Measurements from ENCODE around the gene SIN3A.

SIN3A gene

GRCh38 chr15:75369897-75370581 is 81.5 kb downstream of the SIN3A start:
- H3K27ac ChIP-seq, result peak overlapping the region; percentile 98

GRCh38 chr15:75368689-75369239 is 82.7 kb downstream of the SIN3A start:
- H3K27ac ChIP-seq, result peak overlapping the region; percentile 98
- TF ChIP-seq ZFX (IDR thresholded peaks at IDR 0.05; ENCODE audit: borderline replicate concordance), result no peak
- TF ChIP-seq CTCF (IDR thresholded peaks at IDR 0.05), result no peak

More at GRCh38 chr15:75369897-75370581, 81.5 kb downstream of the SIN3A start:
- TF ChIP-seq ZFX (IDR thresholded peaks at IDR 0.05; ENCODE audit: borderline replicate concordance), result no peak
- no peak for TF ChIP-seq CTCF (IDR thresholded peaks at IDR 0.05)

- TF ChIP-seq ZFX (IDR thresholded peaks at IDR 0.05; ENCODE audit: borderline replicate concordance) (no peak), CTCF (IDR thresholded peaks at IDR 0.05) (peak; percentile 93)
Observed at GRCh38 chr15:75367913-75368688, 83.4 kb downstream of the SIN3A start, which contains the start of gene MAN2C1. MAN2C1 (minus strand) TSS chr15:75368607; CDS start chr15:75368583, 24 bp downstream.

GRCh38 chr15:75367406-75367912 is 84.0 kb downstream of the SIN3A start:
- H3K27ac ChIP-seq, result peak overlapping the region; percentile 98
- no peak for TF ChIP-seq ZFX (IDR thresholded peaks at IDR 0.05; ENCODE audit: borderline replicate concordance)
- TF ChIP-seq CTCF (IDR thresholded peaks at IDR 0.05), result no peak

More at GRCh38 chr15:75367913-75368688, 83.4 kb downstream of the SIN3A start, which contains the start of gene MAN2C1:
- peak within 1 kb of the TSS; percentile 98 for H3K27ac ChIP-seq

- TF ChIP-seq CTCF (IDR thresholded peaks at IDR 0.05) (no peak), ZFX (IDR thresholded peaks at IDR 0.05; ENCODE audit: borderline replicate concordance) (no peak)
- no peak overlapping the region; the same call in 1 of the 2 replicates for H3K27ac ChIP-seq
Observed at GRCh38 chr15:75367006-75367405, 84.5 kb downstream of the SIN3A start.

GRCh38 chr15:75366163-75366562 is 85.3 kb downstream of the SIN3A start:
- TF ChIP-seq CTCF (IDR thresholded peaks at IDR 0.05) (no peak), ZFX (IDR thresholded peaks at IDR 0.05; ENCODE audit: borderline replicate concordance) (no peak)
- H3K27ac ChIP-seq, result no peak overlapping the region
